ENCODE measurements around the gene TPD52L2. TPM values are rescaled to one million over a fixed set of nuclear protein-coding genes. Genes with fewer than 3 reads are reported as not detected.
"Not testable (repeated sequence)": the region's sequence is repeated elsewhere in the genome, so short reads cannot be mapped to it uniquely, and the experiment has no call there.

Gene TPD52L2
- total RNA-seq, 1 experiment from 2014 or later: 189 TPM

- peak; percentile 80 for DNase-seq (ENCODE audit: low read depth)
- in situ Hi-C loops (cut with HindIII; ENCODE audit: low pct_unique_long_range_greater_than_20kb, low sequenced_read_pairs): no loop called here
Observed at GRCh38 chr20:63911176-63911575, 46.1 kb downstream of the TPD52L2 start.

GRCh38 chr20:63913768-63914167 lies 48.7 kb downstream of the TPD52L2 start:
- in situ Hi-C loops (cut with HindIII; ENCODE audit: low pct_unique_long_range_greater_than_20kb, low sequenced_read_pairs): no loop called here
- no peak for DNase-seq (ENCODE audit: low read depth)

GRCh38 chr20:63915471-63915870 lies 50.4 kb downstream of the TPD52L2 start:
- no peak for DNase-seq (ENCODE audit: low read depth)
- in situ Hi-C loops (cut with HindIII; ENCODE audit: low pct_unique_long_range_greater_than_20kb, low sequenced_read_pairs): no loop called here

- in situ Hi-C loops (cut with HindIII; ENCODE audit: low pct_unique_long_range_greater_than_20kb, low sequenced_read_pairs); DNase-seq (ENCODE audit: low read depth): not testable (repeated sequence)
Observed at GRCh38 chr20:63916371-63916939, 51.4 kb downstream of the TPD52L2 start.

GRCh38 chr20:63917811-63918210 lies 52.7 kb downstream of the TPD52L2 start:
- in situ Hi-C loops (cut with HindIII; ENCODE audit: low pct_unique_long_range_greater_than_20kb, low sequenced_read_pairs): no loop called here
- no peak for DNase-seq (ENCODE audit: low read depth)

- DNase-seq (ENCODE audit: low read depth): no peak
- in situ Hi-C loops (cut with HindIII; ENCODE audit: low pct_unique_long_range_greater_than_20kb, low sequenced_read_pairs): no loop called here
Observed at GRCh38 chr20:63919130-63919529, 54.1 kb downstream of the TPD52L2 start.

- in situ Hi-C loops (cut with HindIII; ENCODE audit: low pct_unique_long_range_greater_than_20kb, low sequenced_read_pairs): no loop called here
- no peak for DNase-seq (ENCODE audit: low read depth)
Observed at GRCh38 chr20:63920226-63920625, 55.2 kb downstream of the TPD52L2 start.

GRCh38 chr20:63923651-63924050 lies 58.6 kb downstream of the TPD52L2 start:
- in situ Hi-C loops (cut with HindIII; ENCODE audit: low pct_unique_long_range_greater_than_20kb, low sequenced_read_pairs): no loop called here

GRCh38 chr20:63924241-63924640 lies 59.2 kb downstream of the TPD52L2 start:
- in situ Hi-C loops (cut with HindIII; ENCODE audit: low pct_unique_long_range_greater_than_20kb, low sequenced_read_pairs): no loop called here
- DNase-seq (ENCODE audit: low read depth): peak; percentile 30

More at GRCh38 chr20:63923651-63924050, 58.6 kb downstream of the TPD52L2 start:
- no peak for DNase-seq (ENCODE audit: low read depth)

- in situ Hi-C loops (cut with HindIII; ENCODE audit: low pct_unique_long_range_greater_than_20kb, low sequenced_read_pairs): no loop called here
- DNase-seq (ENCODE audit: low read depth): no peak
Observed at GRCh38 chr20:63926298-63926697, 61.2 kb downstream of the TPD52L2 start.

GRCh38 chr20:63929071-63929470 lies 64.0 kb downstream of the TPD52L2 start:
- no peak for DNase-seq (ENCODE audit: low read depth)
- in situ Hi-C loops (cut with HindIII; ENCODE audit: low pct_unique_long_range_greater_than_20kb, low sequenced_read_pairs): no loop called here

- in situ Hi-C loops (cut with HindIII; ENCODE audit: low pct_unique_long_range_greater_than_20kb, low sequenced_read_pairs): not testable (repeated sequence)
Observed at GRCh38 chr20:63929473-63929883, 64.4 kb downstream of the TPD52L2 start.

GRCh38 chr20:63930971-63931553 lies 66.0 kb downstream of the TPD52L2 start:
- in situ Hi-C loops (cut with HindIII; ENCODE audit: low pct_unique_long_range_greater_than_20kb, low sequenced_read_pairs): no loop called here
- no peak for DNase-seq (ENCODE audit: low read depth)

More at GRCh38 chr20:63929473-63929883, 64.4 kb downstream of the TPD52L2 start:
- DNase-seq (ENCODE audit: low read depth): not testable (repeated sequence)

- no peak for DNase-seq (ENCODE audit: low read depth)
- in situ Hi-C loops (cut with HindIII; ENCODE audit: low pct_unique_long_range_greater_than_20kb, low sequenced_read_pairs): no loop called here
Observed at GRCh38 chr20:63931735-63932134, 66.7 kb downstream of the TPD52L2 start.

GRCh38 chr20:63932606-63933160 lies 67.6 kb downstream of the TPD52L2 start:
- no peak for DNase-seq (ENCODE audit: low read depth)
- in situ Hi-C loops (cut with HindIII; ENCODE audit: low pct_unique_long_range_greater_than_20kb, low sequenced_read_pairs): no loop called here

GRCh38 chr20:63933646-63934045 lies 68.6 kb downstream of the TPD52L2 start:
- in situ Hi-C loops (cut with HindIII; ENCODE audit: low pct_unique_long_range_greater_than_20kb, low sequenced_read_pairs): no loop called here
- no peak for DNase-seq (ENCODE audit: low read depth)

- in situ Hi-C loops (cut with HindIII; ENCODE audit: low pct_unique_long_range_greater_than_20kb, low sequenced_read_pairs): no loop called here
- DNase-seq (ENCODE audit: low read depth): no peak
Observed at GRCh38 chr20:63934271-63935068, 69.4 kb downstream of the TPD52L2 start.

- DNase-seq (ENCODE audit: low read depth): no peak
- in situ Hi-C loops (cut with HindIII; ENCODE audit: low pct_unique_long_range_greater_than_20kb, low sequenced_read_pairs): no loop called here
Observed at GRCh38 chr20:63935447-63935846, 70.4 kb downstream of the TPD52L2 start.

- in situ Hi-C loops (cut with HindIII; ENCODE audit: low pct_unique_long_range_greater_than_20kb, low sequenced_read_pairs): no loop called here
Observed at GRCh38 chr20:63937596-63937995, 72.5 kb downstream of the TPD52L2 start.

More at GRCh38 chr20:63937596-63937995, 72.5 kb downstream of the TPD52L2 start:
- no peak for DNase-seq (ENCODE audit: low read depth)

Data from Caki2 (cell line).